GM06990 (cell line): Measurements from ENCODE around the gene GNAL.
A peak's percentile ranks its signal among the peaks of the same experiment; 100 is the strongest.
"Not testable (repeated sequence)": the region's sequence is repeated elsewhere in the genome, so short reads cannot be mapped to it uniquely, and the experiment has no call there.

Experiments used
- DNase-seq: peaks from one replicate; pipeline ENCODE4 v3.0.0-alpha.2; 2011; ENCODE audit not compliant: insufficient read length; ENCODE audit errors: extremely low read depth
- H3K27me3 ChIP-seq: replicated peaks from 2 replicates; pipeline ENCODE4 v1.6.0; 2011; ENCODE audit warnings: low read length; ENCODE audit not compliant: control insufficient read depth, insufficient read depth
- H3K36me3 ChIP-seq: 2 replicates; pipeline ENCODE4 v1.5.1; 2011; ENCODE audit warnings: low read length; ENCODE audit not compliant: control insufficient read depth, insufficient read depth
- H3K4me3 ChIP-seq: replicated peaks from 2 replicates; pipeline ENCODE4 v1.5.1; 2011; ENCODE audit warnings: low read depth, mild to moderate bottlenecking, control low read depth, low read length
- CTCF ChIP-seq: IDR thresholded peaks from 2 replicates; pipeline ENCODE4 v1.5.1; 2011; ENCODE audit warnings: low read length, control low read depth, mild to moderate bottlenecking, inconsistent platforms; ENCODE audit not compliant: insufficient read depth, poor library complexity, severe bottlenecking

GNAL gene

GRCh38 chr18:11849841-11850634 is 161.0 kb downstream of the GNAL start:
- DNase-seq = no peak
- no peaks in the 10 kb centered on the region for H3K36me3 ChIP-seq
- no peak for TF ChIP-seq CTCF
- no peaks in the 10 kb centered on the region; the same call in 1 of the 2 replicates for H3K27me3 ChIP-seq
- H3K4me3 ChIP-seq = peak overlapping the region; percentile 71

DNA sequence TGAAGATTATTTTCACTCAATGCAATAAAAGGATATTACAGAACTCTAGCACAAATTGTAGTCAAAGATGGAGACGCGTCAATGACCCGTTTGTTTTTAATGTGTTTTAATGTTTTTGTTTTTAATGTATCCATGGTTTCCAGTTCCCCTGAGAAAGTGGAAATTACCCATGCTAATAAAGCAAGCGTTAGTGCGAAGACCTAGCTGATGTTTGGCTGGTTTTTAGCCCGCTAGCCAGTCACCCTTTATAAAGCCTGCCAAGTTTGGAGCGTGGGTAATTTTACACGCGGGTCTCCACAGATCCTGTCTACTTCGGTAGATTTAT is 161.7 kb downstream of the GNAL start:
- H3K36me3 ChIP-seq = no peaks in the 10 kb centered on the region
- no peak for DNase-seq
- H3K27me3 ChIP-seq = no peaks in the 10 kb centered on the region; the same call in 1 of the 2 replicates
- TF ChIP-seq CTCF = no peak
- H3K4me3 ChIP-seq = peak overlapping the region; percentile 71

- peak; percentile 98 for DNase-seq
- no peak for TF ChIP-seq CTCF
- no peaks in the 10 kb centered on the region for H3K36me3 ChIP-seq
- H3K4me3 ChIP-seq = peak within 1 kb of the TSS; percentile 71
- no peaks in the 10 kb centered on the region; the same call in 1 of the 2 replicates for H3K27me3 ChIP-seq
Measured at GRCh38 chr18:11851146-11851805, 162.2 kb downstream of the GNAL start, which contains the start of gene CHMP1B. Gene CHMP1B, plus strand, starts transcription at chr18:11851413. Its CDS starts 99 bp downstream, at chr18:11851512.

GRCh38 chr18:11851806-11852337 is 162.8 kb downstream of the GNAL start:
- Histone ChIP-seq H3K27me3 (no peaks in the 10 kb centered on the region; the same call in 1 of the 2 replicates), H3K4me3 (peak overlapping the region; percentile 71), H3K36me3 (no peaks in the 10 kb centered on the region)
- TF ChIP-seq CTCF = no peak
- peak; percentile 53 for DNase-seq

GRCh38 chr18:11854554-11854953 is 165.5 kb downstream of the GNAL start:
- not testable (repeated sequence) for H3K4me3 ChIP-seq, DNase-seq, H3K36me3 ChIP-seq, H3K27me3 ChIP-seq
